Omental fat pad (tissue), 4 donors: ENCODE data around the gene SRM. TPM values are rescaled to one million over a fixed set of nuclear protein-coding genes. Genes with fewer than 3 reads are reported as not detected.
"Not testable (repeated sequence)": the region's sequence is repeated elsewhere in the genome, so short reads cannot be mapped to it uniquely, and the experiment has no call there.

Source experiments
- ATAC-seq: fragments of 150-250 bp; one replicate; pipeline ENCODE4 v1.9.1; 2016; ENCODE audit warnings: mild to moderate bottlenecking, moderate library complexity; ENCODE audit not compliant: low FRiP score
- DNase-seq: peaks from one replicate; pipeline ENCODE4 v3.0.0-alpha.2; 2019; ENCODE audit warnings: low spot score
- total RNA-seq, 4 donors: library from RNA; depleted of rRNA; stranded (reverse); fragments of >200 nt; gene quantifications; one replicate each; pipeline ENCODE4 v1.1.0, GENCODE V29; 2016
- TF ChIP-seq, protein P1 (sequence below), 3 donors: fragments of 450-650 bp; IDR thresholded peaks; one replicate each; pipeline ENCODE4 v1.5.1; 2016 to 2017; ENCODE audit warnings: antibody characterized with exemption in 3 of 3, mild to moderate bottlenecking in 3 of 3, moderate library complexity in 2 of 3

Gene SRM
- total RNA-seq, 4 donors from 2014 or later = 37.5 to 143 (median 53.8) TPM

DNA sequence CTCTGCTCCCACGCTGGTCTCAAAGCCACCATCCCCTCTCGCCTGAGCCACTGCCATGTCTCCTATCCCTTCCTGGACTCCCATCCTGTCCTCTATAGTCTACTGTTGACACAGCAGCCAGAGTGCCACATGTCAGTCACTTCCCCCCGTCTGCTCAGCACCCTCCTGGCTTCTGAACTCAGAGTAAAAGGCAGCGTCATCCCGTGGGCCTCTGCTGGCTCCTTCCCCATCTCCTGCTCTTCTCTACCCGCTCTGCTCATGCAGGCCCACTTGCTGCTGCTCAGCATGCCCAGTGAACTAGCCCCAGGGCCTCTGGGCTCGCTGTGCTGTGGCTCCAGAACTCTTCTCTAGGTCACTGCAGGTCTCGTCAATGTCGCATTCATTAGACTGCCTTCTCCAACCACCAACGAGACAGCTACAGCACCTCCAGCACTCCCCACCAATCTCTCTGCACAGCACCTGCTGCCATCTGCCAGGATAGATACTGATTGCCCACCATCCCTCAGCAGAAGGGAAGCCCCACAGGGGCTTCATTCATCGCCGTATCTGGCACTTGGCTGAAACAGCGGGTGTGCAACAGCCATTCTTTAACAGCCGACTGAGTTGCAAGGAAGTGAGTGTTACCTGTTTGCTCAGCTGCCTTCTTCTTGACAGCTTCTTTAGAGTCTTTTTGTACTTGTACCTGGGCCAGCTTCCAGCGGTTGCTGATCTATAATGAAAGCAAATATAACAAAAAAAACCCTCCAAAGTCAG, 11.8 kb upstream of the SRM start:
- TF ChIP-seq, protein P1, sequence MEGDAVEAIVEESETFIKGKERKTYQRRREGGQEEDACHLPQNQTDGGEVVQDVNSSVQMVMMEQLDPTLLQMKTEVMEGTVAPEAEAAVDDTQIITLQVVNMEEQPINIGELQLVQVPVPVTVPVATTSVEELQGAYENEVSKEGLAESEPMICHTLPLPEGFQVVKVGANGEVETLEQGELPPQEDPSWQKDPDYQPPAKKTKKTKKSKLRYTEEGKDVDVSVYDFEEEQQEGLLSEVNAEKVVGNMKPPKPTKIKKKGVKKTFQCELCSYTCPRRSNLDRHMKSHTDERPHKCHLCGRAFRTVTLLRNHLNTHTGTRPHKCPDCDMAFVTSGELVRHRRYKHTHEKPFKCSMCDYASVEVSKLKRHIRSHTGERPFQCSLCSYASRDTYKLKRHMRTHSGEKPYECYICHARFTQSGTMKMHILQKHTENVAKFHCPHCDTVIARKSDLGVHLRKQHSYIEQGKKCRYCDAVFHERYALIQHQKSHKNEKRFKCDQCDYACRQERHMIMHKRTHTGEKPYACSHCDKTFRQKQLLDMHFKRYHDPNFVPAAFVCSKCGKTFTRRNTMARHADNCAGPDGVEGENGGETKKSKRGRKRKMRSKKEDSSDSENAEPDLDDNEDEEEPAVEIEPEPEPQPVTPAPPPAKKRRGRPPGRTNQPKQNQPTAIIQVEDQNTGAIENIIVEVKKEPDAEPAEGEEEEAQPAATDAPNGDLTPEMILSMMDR (IDR thresholded peaks at IDR 0.05) = no peak
- ATAC-seq (no peak), DNase-seq (no peak)

DNA sequence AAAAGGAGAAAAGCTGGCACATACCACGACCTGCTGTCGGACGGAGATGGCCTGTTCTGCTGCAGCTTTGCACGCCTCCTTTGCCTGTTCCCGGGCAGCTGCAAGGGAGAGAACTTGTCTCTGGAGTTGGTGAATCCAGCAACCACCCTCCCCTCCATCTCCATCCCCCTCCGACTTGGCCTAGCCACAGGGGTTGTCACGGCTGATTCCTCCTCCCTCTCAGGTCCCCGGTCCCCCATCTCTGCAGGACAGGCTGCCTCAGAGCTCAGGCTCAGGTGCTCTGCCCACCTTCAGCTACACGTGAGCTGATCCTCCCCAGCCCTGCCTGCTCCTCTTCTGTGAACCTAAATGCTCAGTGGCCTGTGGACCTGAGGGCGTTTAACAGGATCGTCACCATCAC, 11.1 kb upstream of the SRM start:
- DNase-seq = no peak
- TF ChIP-seq, protein P1 (IDR thresholded peaks at IDR 0.05) = no peak
- ATAC-seq = no peak

DNA sequence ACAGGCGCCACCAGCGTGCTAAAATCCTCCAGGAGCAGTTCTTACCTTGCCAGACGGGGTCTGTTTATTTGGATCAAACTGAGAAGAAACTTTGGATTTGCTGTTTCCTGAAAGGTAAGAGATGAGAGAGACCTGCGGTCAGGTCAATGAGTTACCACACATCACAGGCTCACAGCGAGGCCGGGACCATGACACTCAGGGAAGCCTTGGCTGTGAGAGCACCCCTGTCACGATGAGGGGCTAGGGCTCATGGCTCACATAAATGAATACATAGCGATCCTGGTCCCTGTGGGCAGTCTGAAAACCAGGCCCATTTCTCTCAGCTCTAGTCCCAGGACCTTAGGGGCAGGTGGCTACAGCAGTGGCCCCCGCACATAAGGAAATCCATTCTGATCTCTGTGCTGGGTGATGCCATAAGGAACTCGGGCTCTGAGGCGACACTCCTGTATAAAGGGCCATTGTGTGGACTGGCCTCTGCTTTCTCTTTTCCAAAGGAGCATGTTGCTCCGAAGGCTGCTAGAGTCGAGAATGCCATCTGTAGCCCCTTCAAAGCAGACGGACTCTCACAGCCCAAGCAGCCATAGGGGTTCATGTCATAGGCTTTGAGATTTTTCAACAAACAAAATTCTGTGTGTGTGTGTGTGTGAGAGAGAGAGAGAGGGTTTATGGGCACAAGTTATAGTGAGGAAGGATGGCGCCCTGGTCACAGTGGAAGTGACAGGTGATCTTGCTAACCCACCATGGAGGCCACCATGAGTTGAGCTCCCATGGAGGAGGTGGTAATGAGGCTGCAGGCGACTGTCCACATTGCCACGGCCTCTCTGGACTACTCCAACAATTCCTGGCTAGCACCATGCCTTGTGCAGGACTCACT, 9.0 kb upstream of the SRM start:
- no peak for DNase-seq
- ATAC-seq = no peak
- TF ChIP-seq, protein P1 (IDR thresholded peaks at IDR 0.05) = no peak

DNA sequence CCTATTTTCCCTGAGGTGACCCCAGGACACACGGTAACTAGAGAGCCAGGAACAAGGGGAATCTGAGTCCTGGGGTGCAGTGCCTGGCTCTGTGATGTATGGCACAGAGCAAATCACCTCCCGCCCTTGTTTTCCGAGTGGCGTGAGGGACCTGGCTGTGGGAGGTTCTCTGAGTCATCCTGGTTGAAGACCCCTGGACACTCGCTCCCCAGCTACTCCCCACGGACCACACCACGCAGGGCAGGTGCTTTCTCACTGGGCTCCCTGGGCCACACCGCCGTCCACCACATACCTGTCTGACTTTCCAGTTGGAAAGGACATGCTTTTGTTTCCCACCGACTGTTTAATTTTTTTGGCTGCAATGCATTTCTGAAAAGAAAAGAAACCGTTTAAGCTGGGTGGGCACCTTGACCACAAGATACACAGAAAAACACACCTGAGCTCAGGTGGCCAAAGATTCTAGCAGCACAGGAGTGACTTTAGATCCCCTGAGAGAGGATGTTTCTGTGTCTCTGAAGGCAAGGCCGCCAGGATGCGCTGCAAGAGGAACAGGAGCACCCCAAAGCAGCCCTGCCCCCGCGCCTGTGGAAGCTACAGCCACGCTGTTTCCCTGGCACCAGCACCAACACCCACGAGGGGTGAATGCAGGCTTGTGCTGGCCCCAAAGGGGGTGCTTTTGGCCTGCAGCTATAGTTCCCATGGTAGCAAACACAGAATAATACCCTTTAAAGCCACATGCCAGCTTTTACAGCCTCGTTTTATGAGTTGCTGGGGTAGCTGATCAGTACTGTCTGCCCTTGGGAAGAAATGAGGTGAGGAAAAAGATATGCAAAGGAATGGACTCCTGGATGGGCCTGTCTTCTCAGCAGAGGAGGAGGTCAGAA, 8.1 kb upstream of the SRM start:
- no peak for DNase-seq
- TF ChIP-seq, protein P1 (IDR thresholded peaks at IDR 0.05) = no peak
- ATAC-seq = no peak

DNA sequence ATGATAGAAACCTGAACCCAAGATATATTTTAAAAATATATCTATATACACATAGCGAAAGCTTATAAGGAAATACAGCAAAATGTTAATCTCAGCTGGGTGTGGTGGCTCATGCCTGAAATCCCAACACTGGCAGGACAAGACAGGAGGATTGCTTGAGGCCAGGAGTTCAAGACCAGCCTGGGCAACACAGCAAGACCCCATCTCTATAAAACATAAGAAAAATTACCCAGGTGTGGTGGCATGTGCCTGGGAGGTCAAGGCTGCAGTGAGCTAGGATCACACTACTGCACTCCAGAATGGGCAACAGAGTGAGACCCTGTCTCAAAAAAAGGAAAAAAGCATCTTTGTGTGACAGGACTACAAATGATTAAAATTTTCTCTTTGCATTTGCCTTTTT, 6.0 kb upstream of the SRM start:
- ATAC-seq = no peak
- DNase-seq = no peak
- TF ChIP-seq, protein P1 (IDR thresholded peaks at IDR 0.05) = no peak

DNA sequence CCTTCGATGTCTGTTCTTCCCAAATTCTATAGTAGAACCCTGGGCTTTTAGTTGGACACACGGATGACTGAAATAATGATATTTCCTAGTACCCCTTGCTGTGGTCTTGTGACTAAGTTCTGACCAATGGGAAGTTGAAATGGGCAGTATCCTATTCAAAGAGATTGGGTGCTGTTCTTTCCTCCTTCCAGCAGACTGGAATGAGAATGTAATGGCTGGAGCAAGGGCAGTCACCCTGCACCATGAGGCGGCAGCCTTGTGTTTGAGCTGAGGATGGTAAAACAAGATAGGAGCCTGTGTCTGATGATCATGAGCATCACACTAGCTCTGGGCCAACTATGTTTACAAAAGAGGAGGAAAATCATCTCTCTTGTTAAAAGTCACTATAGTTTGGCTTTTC, 5.1 kb upstream of the SRM start:
- DNase-seq = no peak

DNA sequence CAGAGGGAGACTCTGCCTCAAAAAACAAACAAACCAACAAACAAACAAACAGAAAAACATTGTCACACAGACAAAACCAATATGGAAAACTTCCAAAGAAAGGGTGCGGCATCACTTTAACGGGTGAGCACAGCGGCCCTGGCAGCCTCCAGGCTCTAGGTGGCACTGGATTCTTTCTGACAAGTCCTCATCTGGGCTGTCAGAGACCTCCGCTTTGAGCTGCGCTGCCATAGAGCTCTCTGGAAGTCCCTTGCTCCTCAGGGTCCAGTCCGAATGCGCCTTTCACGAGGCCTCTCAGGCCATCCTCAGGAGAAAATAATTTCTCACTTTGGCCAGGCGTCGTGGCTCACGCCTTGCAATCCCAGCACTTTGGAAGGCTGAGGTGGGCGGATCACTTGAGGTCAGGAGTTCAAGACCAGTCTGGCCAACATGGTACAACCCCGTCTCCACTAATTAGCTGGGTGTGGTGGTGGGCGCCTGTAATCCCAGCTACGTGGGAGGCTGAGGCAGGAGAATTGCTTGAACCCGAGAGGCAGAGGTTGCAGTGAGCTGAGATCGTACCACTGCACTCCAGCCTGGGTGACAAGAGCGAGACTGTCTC, 4.2 kb upstream of the SRM start:
- DNase-seq, ATAC-seq: not testable (repeated sequence)

More for the DNA sequence above, 5.1 kb upstream of the SRM start:
- TF ChIP-seq, protein P1 (IDR thresholded peaks at IDR 0.05) = no peak
- no peak for ATAC-seq
